Activated naive CD8-positive, alpha-beta T cell treated with anti-CD3 and anti-CD28 coated beads, Interleukin-2, amount 50 U/mL, for 24 hours (primary cell): ENCODE data around the gene FAM184A.
A peak's percentile ranks its signal among the peaks of the same experiment; 100 is the strongest.
"Not testable (repeated sequence)": the region's sequence is repeated elsewhere in the genome, so short reads cannot be mapped to it uniquely, and the experiment has no call there.

ENCODE experiments used
- ATAC-seq: fragments of 150-1000 bp; cut with Tn5 transposase; one replicate; pipeline ENCODE4 v1.10.0; 2021
- DNase-seq: peaks from one replicate; pipeline ENCODE4 v3.0.0; 2021
- H3K27ac Mint-ChIP-seq: one replicate; pipeline ENCODE4 v1.8.0; 2021; ENCODE audit warnings: mild to moderate bottlenecking, mixed read lengths
- H3K27me3 Mint-ChIP-seq: one replicate; pipeline ENCODE4 v1.8.0; 2021; ENCODE audit warnings: mixed read lengths
- H3K36me3 Mint-ChIP-seq: one replicate; pipeline ENCODE4 v1.8.0; 2021; ENCODE audit warnings: low read depth, mixed read lengths
- H3K4me1 Mint-ChIP-seq: one replicate; pipeline ENCODE4 v1.8.0; 2021; ENCODE audit warnings: mixed read lengths
- H3K4me3 Mint-ChIP-seq: one replicate; pipeline ENCODE4 v1.8.0; 2021; ENCODE audit warnings: mild to moderate bottlenecking, moderate library complexity, mixed read lengths
- H3K9me3 Mint-ChIP-seq: one replicate; pipeline ENCODE4 v1.8.0; 2021; ENCODE audit warnings: mixed read lengths

FAM184A gene

DNA sequence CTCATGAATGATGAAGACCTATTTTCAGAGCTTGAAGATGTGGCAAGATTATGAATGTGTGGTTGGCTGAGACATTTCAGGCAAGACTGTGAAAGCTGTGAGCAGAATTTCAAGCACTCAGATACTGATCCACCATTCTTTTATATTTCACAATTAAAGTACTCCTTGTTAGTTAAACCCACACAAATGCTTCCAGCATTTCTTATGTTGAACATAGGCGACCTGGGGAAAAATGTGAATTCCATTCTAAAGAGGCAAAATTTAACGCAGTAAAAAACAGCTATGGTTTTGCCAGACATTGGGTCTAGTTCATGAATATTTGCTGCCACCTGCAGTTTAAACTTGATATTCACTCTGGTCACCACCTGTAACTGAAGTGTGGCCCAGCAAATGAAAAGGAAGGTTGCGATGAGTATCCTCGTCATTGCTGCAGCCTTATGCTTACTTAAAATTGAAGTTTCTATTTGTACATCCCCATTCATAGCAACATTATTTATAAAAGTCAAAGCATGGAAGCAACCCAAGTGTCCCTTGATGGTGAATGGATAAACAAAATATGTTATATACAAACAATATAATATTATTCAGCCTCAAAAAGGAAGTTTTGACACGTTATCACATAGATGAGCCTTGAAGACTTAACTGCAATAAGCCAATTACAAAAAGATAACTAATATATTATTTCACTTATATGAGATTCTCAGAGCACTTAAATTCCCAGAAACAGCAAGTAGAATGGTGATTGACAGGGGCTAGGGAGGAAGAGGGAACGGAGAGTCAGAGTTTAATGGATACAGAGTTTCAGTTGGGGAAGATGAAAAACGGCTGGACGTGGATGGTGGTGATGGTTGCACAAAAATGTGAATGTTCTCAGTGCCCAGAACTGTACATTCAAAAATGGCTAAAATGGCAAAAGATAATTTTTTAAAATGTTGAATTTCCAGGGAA lies 32.4 kb upstream of the FAM184A start:
- Mint-ChIP-seq H3K27me3 (peaks cover 3% of the 10 kb centered on the region), H3K36me3 (no peaks in the 10 kb centered on the region), H3K4me3 (no peak overlapping the region)

GRCh38 chr6:119109654-119110325 lies 31.3 kb upstream of the FAM184A start:
- peaks cover 27% of the 10 kb centered on the region for H3K4me1 Mint-ChIP-seq
- no peak for ATAC-seq
- no peaks in the 10 kb centered on the region for H3K9me3 Mint-ChIP-seq
- no peaks in the 10 kb centered on the region for H3K36me3 Mint-ChIP-seq
- DNase-seq, result no peak
- peaks cover 3% of the 10 kb centered on the region for H3K27me3 Mint-ChIP-seq
- H3K27ac Mint-ChIP-seq, result no peak overlapping the region
- H3K4me3 Mint-ChIP-seq, result no peak overlapping the region

More for the DNA sequence above, 32.4 kb upstream of the FAM184A start:
- DNase-seq, result peak; percentile 22
- peaks cover 20% of the 10 kb centered on the region for H3K4me1 Mint-ChIP-seq
- no peaks in the 10 kb centered on the region for H3K9me3 Mint-ChIP-seq
- H3K27ac Mint-ChIP-seq, result no peak overlapping the region
- ATAC-seq, result peak; percentile 81

- peaks cover 24% of the 10 kb centered on the region for H3K4me1 Mint-ChIP-seq
- no peaks in the 10 kb centered on the region for H3K36me3 Mint-ChIP-seq
- H3K27me3 Mint-ChIP-seq, result peaks cover 3% of the 10 kb centered on the region
- ATAC-seq (peak; percentile 37), DNase-seq (no peak)
- H3K4me3 Mint-ChIP-seq, result no peak overlapping the region
- H3K27ac Mint-ChIP-seq, result no peak overlapping the region
- no peaks in the 10 kb centered on the region for H3K9me3 Mint-ChIP-seq
Measured at GRCh38 chr6:119108076-119108475, 29.6 kb upstream of the FAM184A start.

DNA sequence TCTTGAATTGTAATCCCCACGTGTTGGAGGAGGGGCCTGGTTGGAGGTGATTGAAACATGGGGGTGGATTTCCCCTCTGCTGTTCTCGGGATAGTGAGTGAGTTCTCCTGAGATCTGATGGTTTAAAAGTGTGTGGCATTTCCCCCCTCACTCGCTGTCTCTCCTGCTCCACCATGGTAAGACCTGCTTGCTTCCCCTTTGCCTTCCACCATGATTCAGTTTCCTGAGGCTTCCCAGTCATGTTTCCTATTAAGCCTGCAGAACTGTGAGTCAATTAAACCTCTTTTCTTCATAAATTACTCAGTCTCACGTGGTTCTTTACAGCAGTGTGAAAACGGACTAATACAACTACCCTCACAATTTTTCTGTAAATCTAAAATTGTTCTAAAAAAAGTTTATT lies 26.8 kb upstream of the FAM184A start:
- peaks cover 3% of the 10 kb centered on the region for H3K27me3 Mint-ChIP-seq
- no peaks in the 10 kb centered on the region for H3K9me3 Mint-ChIP-seq
- DNase-seq (no peak), ATAC-seq (peak; percentile 23)
- H3K4me1 Mint-ChIP-seq, result peaks cover 20% of the 10 kb centered on the region
- H3K27ac Mint-ChIP-seq, result no peak overlapping the region
- H3K4me3 Mint-ChIP-seq, result no peak overlapping the region
- H3K36me3 Mint-ChIP-seq, result no peaks in the 10 kb centered on the region

GRCh38 chr6:119102901-119103300 lies 24.4 kb upstream of the FAM184A start:
- H3K36me3 Mint-ChIP-seq, result no peaks in the 10 kb centered on the region
- ATAC-seq (no peak), DNase-seq (no peak)
- no peak overlapping the region for H3K4me3 Mint-ChIP-seq
- peaks cover 12% of the 10 kb centered on the region for H3K4me1 Mint-ChIP-seq
- peaks cover 3% of the 10 kb centered on the region for H3K9me3 Mint-ChIP-seq
- no peaks in the 10 kb centered on the region for H3K27me3 Mint-ChIP-seq
- no peak overlapping the region for H3K27ac Mint-ChIP-seq

- DNase-seq, result no peak
Measured at GRCh38 chr6:119100115-119100514, 21.7 kb upstream of the FAM184A start.

GRCh38 chr6:119097815-119098361 lies 19.4 kb upstream of the FAM184A start:
- peak overlapping the region; percentile 8 for H3K27ac Mint-ChIP-seq
- not testable (repeated sequence) for H3K36me3 Mint-ChIP-seq, H3K9me3 Mint-ChIP-seq, DNase-seq, H3K27me3 Mint-ChIP-seq, H3K4me3 Mint-ChIP-seq
- ATAC-seq, result peak; percentile 52
- H3K4me1 Mint-ChIP-seq, result peaks cover 15% of the 10 kb centered on the region

More at GRCh38 chr6:119100115-119100514, 21.7 kb upstream of the FAM184A start:
- H3K9me3 Mint-ChIP-seq, result peaks cover 6% of the 10 kb centered on the region
- H3K4me1 Mint-ChIP-seq, result peaks cover 19% of the 10 kb centered on the region
- no peak for ATAC-seq
- no peaks in the 10 kb centered on the region for H3K27me3 Mint-ChIP-seq
- no peak overlapping the region for H3K4me3 Mint-ChIP-seq
- H3K36me3 Mint-ChIP-seq, result no peaks in the 10 kb centered on the region
- H3K27ac Mint-ChIP-seq, result no peak overlapping the region

DNA sequence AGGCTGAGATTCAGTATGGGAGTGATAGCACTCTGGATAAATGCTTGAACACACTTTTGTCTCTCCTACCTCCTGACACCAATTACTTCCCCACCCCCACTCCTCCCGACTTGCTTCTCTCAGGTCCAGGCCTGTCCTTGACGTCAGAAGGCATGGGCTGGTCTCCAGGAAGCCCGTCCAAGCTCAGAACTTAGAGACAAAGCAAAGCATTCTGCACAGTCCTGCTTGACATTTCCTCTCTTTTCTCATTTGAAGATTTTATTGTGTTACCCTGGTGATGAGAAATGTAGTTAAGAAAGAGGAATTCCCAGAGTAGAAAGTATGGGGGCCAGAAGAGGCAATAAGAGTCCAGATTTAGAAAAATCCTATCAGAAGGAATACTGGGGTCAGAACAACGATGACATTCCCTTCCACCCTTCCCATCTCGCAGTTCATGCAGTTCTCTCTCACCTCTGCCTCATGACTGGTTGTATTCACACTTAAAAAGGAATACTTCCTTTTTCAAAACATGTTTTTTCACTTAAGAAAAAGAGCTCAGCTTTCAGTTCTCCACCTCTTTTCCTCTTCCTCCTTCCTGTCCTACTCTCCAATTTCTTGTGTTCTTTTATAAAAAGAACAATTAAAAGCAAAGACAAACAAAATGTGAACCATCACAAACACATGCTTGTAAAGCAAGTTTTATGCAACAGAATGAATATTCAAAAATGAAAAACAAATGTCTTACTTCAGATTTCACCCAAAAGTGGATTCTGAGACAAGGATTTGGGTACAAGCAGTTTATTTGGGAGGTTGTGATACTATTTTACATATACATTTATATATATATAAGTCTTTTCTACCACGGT lies 18.5 kb upstream of the FAM184A start:
- H3K9me3 Mint-ChIP-seq, result peaks cover 6% of the 10 kb centered on the region
- DNase-seq (no peak), ATAC-seq (no peak)
- no peaks in the 10 kb centered on the region for H3K36me3 Mint-ChIP-seq
- no peak overlapping the region for H3K4me3 Mint-ChIP-seq
- peaks cover 15% of the 10 kb centered on the region for H3K4me1 Mint-ChIP-seq
- no peak overlapping the region for H3K27ac Mint-ChIP-seq
- H3K27me3 Mint-ChIP-seq, result no peaks in the 10 kb centered on the region

DNA sequence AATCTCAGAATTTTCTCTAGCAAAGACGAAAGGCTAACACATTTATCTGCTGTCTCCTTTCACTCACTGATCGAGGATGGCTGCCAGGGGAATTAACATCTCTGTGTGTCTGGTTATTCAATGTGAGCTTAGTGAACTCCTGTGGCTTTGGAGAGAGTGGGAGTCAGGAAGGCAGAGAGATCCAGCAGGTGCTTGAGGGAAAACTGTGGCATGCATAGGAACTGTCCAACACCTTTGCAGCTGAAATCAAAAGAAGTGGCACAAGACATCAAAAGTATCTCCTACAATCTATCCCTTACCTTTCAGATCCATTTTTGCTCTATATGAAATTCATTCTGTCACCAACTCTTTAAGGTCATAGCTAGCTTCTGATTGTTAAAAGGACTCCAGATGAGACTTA lies 11.8 kb upstream of the FAM184A start:
- peaks cover 6% of the 10 kb centered on the region for H3K27me3 Mint-ChIP-seq
- H3K4me3 Mint-ChIP-seq, result no peak overlapping the region
- H3K4me1 Mint-ChIP-seq, result no peaks in the 10 kb centered on the region
- H3K9me3 Mint-ChIP-seq, result no peaks in the 10 kb centered on the region
- H3K36me3 Mint-ChIP-seq, result no peaks in the 10 kb centered on the region
- ATAC-seq (no peak), DNase-seq (no peak)
- H3K27ac Mint-ChIP-seq, result no peak overlapping the region

DNA sequence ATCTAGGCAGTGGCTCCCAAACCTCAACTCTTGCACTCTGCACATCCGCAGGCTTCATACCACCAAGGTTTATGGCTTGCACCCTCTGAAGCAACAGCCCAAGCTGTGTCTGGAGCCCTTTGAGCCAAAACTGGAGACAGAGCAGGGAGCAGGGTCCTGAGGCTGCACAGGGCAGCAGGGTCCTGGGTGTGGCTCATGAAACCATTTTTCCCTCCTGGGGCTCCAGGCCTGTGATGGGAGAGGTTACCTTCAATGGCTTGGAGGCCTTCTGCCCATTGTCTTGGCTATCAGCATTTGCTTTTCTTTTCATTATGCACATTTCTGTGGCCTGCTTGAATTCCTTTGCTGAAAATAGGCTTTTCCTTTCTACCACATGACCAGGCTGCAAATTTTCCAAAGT lies 6.3 kb upstream of the FAM184A start:
- no peak overlapping the region for H3K27ac Mint-ChIP-seq
- H3K9me3 Mint-ChIP-seq, result peaks cover 15% of the 10 kb centered on the region
- H3K36me3 Mint-ChIP-seq, result peaks cover 4% of the 10 kb centered on the region
- ATAC-seq (no peak), DNase-seq (no peak)
- H3K4me3 Mint-ChIP-seq, result no peak overlapping the region
- H3K4me1 Mint-ChIP-seq, result no peaks in the 10 kb centered on the region
- H3K27me3 Mint-ChIP-seq, result peaks cover 3% of the 10 kb centered on the region

DNA sequence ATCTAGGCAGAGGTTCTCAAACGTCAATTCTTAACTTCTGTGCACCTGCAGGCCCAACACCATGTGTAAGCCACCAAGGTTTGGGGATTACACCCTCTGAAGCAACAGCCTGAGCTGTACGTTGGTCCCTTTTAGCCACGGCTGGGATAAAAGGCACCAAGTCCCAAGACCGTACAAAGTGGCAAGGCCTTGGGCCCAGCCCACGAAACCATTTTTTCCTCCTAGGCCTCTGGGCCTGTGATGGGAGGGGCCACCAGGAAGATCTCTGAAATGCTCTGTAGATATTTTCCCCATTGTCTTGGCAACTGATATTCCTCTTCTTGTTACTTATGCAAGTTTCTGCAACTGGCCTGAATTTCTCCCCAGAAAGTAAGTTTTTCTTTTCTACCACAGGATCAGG lies 4.5 kb upstream of the FAM184A start:
- no peak for ATAC-seq
- Mint-ChIP-seq H3K9me3 (peaks cover 15% of the 10 kb centered on the region), H3K27me3 (peaks cover 9% of the 10 kb centered on the region), H3K4me3 (no peak overlapping the region), H3K36me3 (peaks cover 4% of the 10 kb centered on the region), H3K4me1 (peaks cover 9% of the 10 kb centered on the region), H3K27ac (no peak overlapping the region)
- no peak for DNase-seq

DNA sequence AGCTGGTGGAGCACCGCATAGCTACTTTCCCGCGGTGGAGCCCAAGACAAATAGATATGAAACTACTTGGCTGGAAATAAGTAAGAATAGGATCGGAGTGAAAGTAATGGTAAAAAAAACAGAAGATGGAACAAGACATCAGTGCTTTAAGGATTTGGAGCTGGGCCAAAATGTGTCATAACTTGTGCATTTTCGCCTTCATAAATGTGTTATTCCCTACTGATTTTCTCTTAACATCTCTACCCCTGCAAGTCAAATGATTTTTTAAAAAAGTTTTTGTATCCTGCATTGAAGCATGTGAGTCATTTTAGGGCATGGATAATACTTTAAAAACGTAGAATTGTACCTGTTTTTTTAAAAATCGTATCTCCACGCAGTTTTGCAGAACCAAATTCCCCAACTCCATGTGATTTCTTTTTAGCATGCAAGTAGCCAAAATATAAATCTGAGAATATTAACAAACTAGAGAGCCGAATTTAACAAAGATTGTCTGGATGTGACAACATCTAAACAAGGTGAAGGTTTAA lies 882 bp upstream of the FAM184A start:
- Mint-ChIP-seq H3K36me3 (peaks cover 4% of the 10 kb centered on the region), H3K27ac (peak overlapping the region; percentile 75), H3K4me3 (peak overlapping the region; percentile 87), H3K4me1 (peaks cover 36% of the 10 kb centered on the region), H3K9me3 (peaks cover 15% of the 10 kb centered on the region), H3K27me3 (peaks cover 9% of the 10 kb centered on the region)
- ATAC-seq (no peak), DNase-seq (no peak)

DNA sequence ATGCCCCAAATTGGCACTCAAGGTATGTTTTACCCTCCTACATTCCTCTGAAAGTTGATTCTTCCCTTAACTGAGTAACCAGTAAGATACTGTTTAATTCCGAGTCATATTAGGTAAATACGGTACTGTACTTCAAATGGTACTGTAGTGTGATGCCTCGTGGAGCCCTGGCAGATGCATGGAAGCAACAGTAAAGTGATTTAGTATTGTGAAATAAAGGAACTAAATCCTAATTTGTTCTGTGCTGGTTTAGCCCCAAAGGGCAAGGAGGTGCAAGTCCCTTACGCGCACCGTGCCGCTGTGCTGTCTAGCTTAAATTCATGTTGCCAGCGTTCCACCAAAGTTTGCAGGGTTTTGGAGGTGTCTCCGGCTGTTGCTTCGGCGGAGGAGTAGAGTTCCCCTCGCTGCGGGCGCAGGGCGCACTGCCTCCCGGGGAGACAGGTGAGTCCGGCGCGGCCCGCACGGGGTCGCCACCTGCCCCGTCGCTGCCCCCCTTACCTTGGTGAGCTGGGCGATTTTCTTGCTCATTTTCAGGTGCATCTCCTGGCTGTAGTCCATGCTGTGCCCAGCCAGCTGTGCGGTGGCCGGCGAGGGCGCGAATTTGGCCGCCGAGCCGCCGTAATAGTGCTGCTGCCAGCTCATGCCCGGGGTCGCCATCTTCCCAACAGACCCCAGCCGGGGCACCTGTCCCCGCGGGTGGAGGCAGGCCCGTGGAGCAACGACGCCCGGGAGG lies 655 bp downstream of the FAM184A start:
- peaks cover 5% of the 10 kb centered on the region for H3K9me3 Mint-ChIP-seq
- no peaks in the 10 kb centered on the region for H3K36me3 Mint-ChIP-seq
- peaks cover 37% of the 10 kb centered on the region for H3K4me1 Mint-ChIP-seq
- peak overlapping the region; percentile 77 for H3K4me3 Mint-ChIP-seq
- peak overlapping the region; percentile 29 for H3K27ac Mint-ChIP-seq
- peaks cover 9% of the 10 kb centered on the region for H3K27me3 Mint-ChIP-seq
- ATAC-seq (peak; percentile 52), DNase-seq (peak; percentile 49)

DNA sequence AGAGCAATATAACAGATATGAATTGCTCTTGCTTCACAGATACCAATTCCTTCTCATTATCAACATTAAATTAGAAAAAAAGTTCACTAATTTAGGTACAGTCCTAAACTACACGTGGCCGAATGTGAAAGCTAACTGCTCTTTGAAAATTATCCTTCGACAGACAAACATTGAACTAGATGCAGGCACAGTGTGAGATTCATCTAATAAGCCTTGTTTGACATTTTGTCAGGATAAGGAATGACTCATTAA lies 1.1 kb downstream of the FAM184A start:
- DNase-seq (no peak), ATAC-seq (no peak)
- Mint-ChIP-seq H3K27me3 (peaks cover 9% of the 10 kb centered on the region), H3K9me3 (peaks cover 3% of the 10 kb centered on the region), H3K36me3 (no peaks in the 10 kb centered on the region), H3K27ac (peak overlapping the region; percentile 29), H3K4me3 (peak overlapping the region; percentile 77), H3K4me1 (peaks cover 37% of the 10 kb centered on the region)
